Spleen (tissue), 7 donors: ENCODE results near the gene RAD9A.

Experiments
- CTCF ChIP-seq, 11 experiments: fragments of 200-600 bp in 7 of 11; fragments of 450-650 bp in 4 of 11; sonication (generic) in 4 of 11; IDR thresholded peaks in 8 of 11; conservative IDR thresholded peaks in 3 of 11; 1 replicate in 7 of 11; 2 replicates in 4 of 11; pipeline versions ENCODE4 v1.4.0 to v1.8.0; 2016 to 2021; ENCODE audit warnings: antibody characterized with exemption in 11 of 11, inconsistent platforms in 4 of 11, mild to moderate bottlenecking in 1 of 11
- POLR2A ChIP-seq, 3 donors: fragments of 450-650 bp; IDR thresholded peaks; one replicate each; pipeline ENCODE4 v1.5.1; 2017; ENCODE audit warnings: antibody characterized with exemption in 3 of 3, mild to moderate bottlenecking in 1 of 3
- donor health status: DM: no; HTN: no; CAD: no; lungs with moderate emphysema.
- donor health status: DM: no; HTN: no; CAD: no.
- donor health status: DM: no; HTN: no; CAD: no.

GRCh38 chr11:67364783-67365722 lies 26.7 kb upstream of the RAD9A start:
- TF ChIP-seq POLR2A (IDR thresholded peaks at IDR 0.05) = no peak
- TF ChIP-seq CTCF (IDR thresholded peaks at IDR 0.05 in 8 of 11, conservative IDR thresholded peaks at IDR 0.05 in 3 of 11) = no peak
